IMR-90 (cell line): ENCODE data around the gene PPP1CA. TPM values are rescaled to one million over a fixed set of nuclear protein-coding genes. Genes with fewer than 3 reads are reported as not detected.

Experiments
- ATAC-seq: fragments of 200-7000 bp; cut with Tn5 transposase; 2 replicates; pipeline ENCODE4 v1.9.1; 2020; ENCODE audit warnings: low read depth, mild to moderate bottlenecking, moderate library complexity
- BruUV-seq: library from RNA; stranded (reverse); fragments of 400-500 nt; replicated peaks from 2 replicates; lab custom pipeline; 2021; lab: Mats Ljungman, UMichigan
- CTCF ChIA-PET: fragments of 300-600 bp; formaldehyde crosslinking; extraction: SDS; loops from one replicate; lab custom pipeline; 2021; ENCODE audit warnings: antibody characterized with exemption; lab: Yijun Ruan, JAX
- POLR2A ChIA-PET: fragments of 300-600 bp; sonication (Branson Sonifier 250); formaldehyde crosslinking; loops from one replicate; lab custom pipeline; 2022; ENCODE audit warnings: antibody characterized with exemption; ENCODE audit not compliant: unreplicated experiment; lab: Charles Lee
- DNase-seq: peaks from one replicate; pipeline ENCODE4 v3.0.0; 2013
- H2AFZ ChIP-seq: replicated peaks from 2 replicates; pipeline ENCODE3; 2013; ENCODE audit warnings: low read length, mild to moderate bottlenecking; ENCODE audit not compliant: poor library complexity
- H2AK5ac ChIP-seq: 2 replicates; pipeline ENCODE4 v1.6.1; 2013; ENCODE audit warnings: low read depth, low read length, inconsistent platforms
- H2AK9ac ChIP-seq: replicated peaks from 2 replicates; pipeline ENCODE3; 2013; ENCODE audit warnings: mild to moderate bottlenecking, low read depth, low read length, moderate library complexity; ENCODE audit not compliant: poor library complexity
- H2BK120ac ChIP-seq: 2 replicates; pipeline ENCODE4 v1.6.1; 2013; ENCODE audit warnings: low read depth, low read length, inconsistent platforms
- H2BK15ac ChIP-seq: 3 replicates; pipeline ENCODE4 v1.6.1; 2013; ENCODE audit warnings: low read depth, low read length, inconsistent platforms
- H2BK20ac ChIP-seq: 2 replicates; pipeline ENCODE4 v1.6.1; 2013; ENCODE audit warnings: low read depth, mild to moderate bottlenecking, inconsistent platforms, low read length, moderate library complexity
- H2BK5ac ChIP-seq: 2 replicates; pipeline ENCODE4 v1.6.1; 2013; ENCODE audit warnings: mild to moderate bottlenecking, low read depth, low read length, inconsistent platforms; ENCODE audit not compliant: poor library complexity, severe bottlenecking
- H3K14ac ChIP-seq: replicated peaks from 2 replicates; pipeline ENCODE4 v1.6.1; 2013; ENCODE audit warnings: low read depth, low read length, inconsistent platforms
- H3K18ac ChIP-seq: 2 replicates; pipeline ENCODE4 v1.6.1; 2013; ENCODE audit warnings: low read depth, low read length, control low read depth
- H3K23ac ChIP-seq: 2 replicates; pipeline ENCODE4 v1.6.1; 2013; ENCODE audit warnings: low read depth, low read length, inconsistent platforms
- H3K27ac ChIP-seq: 2 replicates; pipeline ENCODE4 v1.5.1; 2013; ENCODE audit warnings: mild to moderate bottlenecking, control low read depth, low read length; ENCODE audit not compliant: insufficient read depth
- H3K27me3 ChIP-seq: 2 replicates; pipeline ENCODE4 v1.6.1; 2013; ENCODE audit warnings: low read length; ENCODE audit not compliant: control insufficient read depth, insufficient read depth
- H3K36me3 ChIP-seq: 2 replicates; pipeline ENCODE4 v1.6.1; 2013; ENCODE audit warnings: low read length, mixed read lengths; ENCODE audit not compliant: control insufficient read depth, insufficient read depth
- H3K4ac ChIP-seq: 2 replicates; pipeline ENCODE4 v1.6.1; 2013; ENCODE audit warnings: low read depth, low read length, inconsistent platforms
- H3K4me1 ChIP-seq: 2 replicates; pipeline ENCODE4 v1.6.1; 2013; ENCODE audit warnings: low read length, mixed read lengths; ENCODE audit not compliant: control insufficient read depth, insufficient read depth
- H3K4me2 ChIP-seq: 2 replicates; pipeline ENCODE4 v1.6.1; 2013; ENCODE audit warnings: low read depth, mild to moderate bottlenecking, control low read depth, low read length, moderate library complexity
- H3K4me3 ChIP-seq: 2 replicates; pipeline ENCODE4 v1.5.1; 2013; ENCODE audit warnings: low read depth, mild to moderate bottlenecking, control low read depth, low read length, moderate library complexity; ENCODE audit not compliant: insufficient read depth
- H3K56ac ChIP-seq: 2 replicates; pipeline ENCODE4 v1.6.1; 2013; ENCODE audit warnings: low read length, inconsistent platforms; ENCODE audit not compliant: insufficient read depth; ENCODE audit errors: extremely low read depth
- H3K79me1 ChIP-seq, 2 experiments: 2 replicates each; pipeline ENCODE4 v1.6.1; 2013; ENCODE audit warnings: low read length in 2 of 2, inconsistent platforms in 1 of 2, low read depth in 1 of 2
- H3K9ac ChIP-seq: 2 replicates; pipeline ENCODE4 v1.6.1; 2013; ENCODE audit warnings: low read depth, low read length, control low read depth
- H3K9me1 ChIP-seq: 2 replicates; pipeline ENCODE4 v1.6.1; 2013; ENCODE audit warnings: low read length, inconsistent platforms; ENCODE audit not compliant: insufficient read depth
- H3K9me3 ChIP-seq: 2 replicates; pipeline ENCODE4 v1.6.1; 2013; ENCODE audit warnings: low read length; ENCODE audit not compliant: control insufficient read depth, insufficient read depth
- H4K20me1 ChIP-seq: 2 replicates; pipeline ENCODE4 v1.6.1; 2013; ENCODE audit warnings: low read length, inconsistent platforms; ENCODE audit not compliant: insufficient read depth
- H4K5ac ChIP-seq: 2 replicates; pipeline ENCODE4 v1.6.1; 2013; ENCODE audit warnings: mild to moderate bottlenecking, low read depth, low read length, control low read depth
- H4K8ac ChIP-seq, 2 experiments: 2 replicates each; pipeline ENCODE4 v1.6.1; 2013; ENCODE audit warnings: low read depth in 2 of 2, low read length in 2 of 2, control low read depth in 1 of 2, inconsistent platforms in 1 of 2
- H4K91ac ChIP-seq: 2 replicates; pipeline ENCODE4 v1.6.1; 2013; ENCODE audit warnings: low read depth, low read length, inconsistent platforms; ENCODE audit not compliant: insufficient read depth
- BHLHE40 ChIP-seq: fragments of 150-350 bp; IDR thresholded peaks from 2 replicates; pipeline ENCODE4 v1.6.1; 2016; ENCODE audit warnings: mild to moderate bottlenecking, low read depth, low read length
- CEBPB ChIP-seq: IDR thresholded peaks from 2 replicates; pipeline ENCODE4 v1.6.1; 2012; ENCODE audit warnings: low read depth, low read length, improper control_type of control experiment
- MAFK ChIP-seq: IDR thresholded peaks from 2 replicates; pipeline ENCODE4 v1.6.1; 2012; ENCODE audit warnings: low read depth, low read length, improper control_type of control experiment
- MXI1 ChIP-seq: IDR thresholded peaks from 2 replicates; pipeline ENCODE4 v1.6.1; 2012; ENCODE audit warnings: low read depth, mild to moderate bottlenecking, low read length, moderate library complexity, borderline replicate concordance
- NFE2L2 ChIP-seq: fragments of 150-350 bp; IDR thresholded peaks from 2 replicates; pipeline ENCODE4 v1.6.1; 2016; ENCODE audit warnings: low read depth, mild to moderate bottlenecking, low read length
- POLR2A ChIP-seq: IDR thresholded peaks from 2 replicates; pipeline ENCODE4 v1.6.1; 2012; ENCODE audit warnings: mild to moderate bottlenecking, low read depth, low read length
- RAD21 ChIP-seq: IDR thresholded peaks from 2 replicates; pipeline ENCODE4 v1.6.1; 2012; ENCODE audit warnings: low read length, improper control_type of control experiment
- SMC3 ChIP-seq: fragments of 150-350 bp; IDR thresholded peaks from 2 replicates; pipeline ENCODE4 v1.6.1; 2016; ENCODE audit warnings: low read depth, mild to moderate bottlenecking, antibody characterized with exemption, low read length, moderate library complexity
- WGBS, 2 experiments: methylation state at CpG; one replicate each; pipeline versions ENCODE4 v1.1.5 to v1.1.7; 2013; ENCODE audit warnings: missing lambda C conversion rate in 2 of 2; ENCODE audit not compliant: insufficient read length in 1 of 2; ENCODE audit errors: extremely low coverage in 2 of 2; 5-methylcytosine and 5-hydroxymethylcytosine counted together
- dilution Hi-C: fragments of 300-500 bp; cut with HindIII; formaldehyde crosslinking; loops from one replicate; pipeline ENCODE4 v1.14.3; 2018; ENCODE audit warnings: low sequenced_read_pairs; ENCODE audit not compliant: unreplicated experiment
- in situ Hi-C: fragments of 300-500 bp; cut with MboI; formaldehyde crosslinking; loops from 3 replicates; pipeline ENCODE4 v1.14.3; 2019; ENCODE audit warnings: low sequenced_read_pairs, inconsistent platforms, mixed read lengths
- intact Hi-C: fragments of 100-400 bp; cut with micrococcal nuclease; formaldehyde crosslinking; loops from 2 replicates; pipeline ENCODE4 v1.10.0; 2022
- polyA plus RNA-seq, 3 experiments: library from polyadenylated mRNA; depleted of rRNA; stranded (reverse); fragments of >200 nt; gene quantifications; 2 replicates each; pipeline ENCODE4 v1.2.3, GENCODE V29; 2012; ENCODE audit warnings: low replicate concordance in 1 of 3
- total RNA-seq: library from RNA; depleted of rRNA; stranded (reverse); fragments of >200 nt; gene quantifications from 2 replicates; pipeline ENCODE4 v1.2.3, GENCODE V29; 2012
- TF ChIP-seq, protein P1 (sequence below): fragments of 150-350 bp; IDR thresholded peaks from 2 replicates; pipeline ENCODE4 v1.6.1; 2016; ENCODE audit warnings: low read depth, mild to moderate bottlenecking, low read length, moderate library complexity, borderline replicate concordance
- TF ChIP-seq, protein P2 (sequence below): fragments of 150-350 bp; IDR thresholded peaks from 2 replicates; pipeline ENCODE4 v1.6.1; 2017; ENCODE audit warnings: mild to moderate bottlenecking, antibody characterized with exemption, low read length, low read depth

Gene PPP1CA
- total and polyA plus RNA-seq, 2 of the 4 experiments (the other 2 are of a cell fraction) = 228 to 313 TPM

DNA sequence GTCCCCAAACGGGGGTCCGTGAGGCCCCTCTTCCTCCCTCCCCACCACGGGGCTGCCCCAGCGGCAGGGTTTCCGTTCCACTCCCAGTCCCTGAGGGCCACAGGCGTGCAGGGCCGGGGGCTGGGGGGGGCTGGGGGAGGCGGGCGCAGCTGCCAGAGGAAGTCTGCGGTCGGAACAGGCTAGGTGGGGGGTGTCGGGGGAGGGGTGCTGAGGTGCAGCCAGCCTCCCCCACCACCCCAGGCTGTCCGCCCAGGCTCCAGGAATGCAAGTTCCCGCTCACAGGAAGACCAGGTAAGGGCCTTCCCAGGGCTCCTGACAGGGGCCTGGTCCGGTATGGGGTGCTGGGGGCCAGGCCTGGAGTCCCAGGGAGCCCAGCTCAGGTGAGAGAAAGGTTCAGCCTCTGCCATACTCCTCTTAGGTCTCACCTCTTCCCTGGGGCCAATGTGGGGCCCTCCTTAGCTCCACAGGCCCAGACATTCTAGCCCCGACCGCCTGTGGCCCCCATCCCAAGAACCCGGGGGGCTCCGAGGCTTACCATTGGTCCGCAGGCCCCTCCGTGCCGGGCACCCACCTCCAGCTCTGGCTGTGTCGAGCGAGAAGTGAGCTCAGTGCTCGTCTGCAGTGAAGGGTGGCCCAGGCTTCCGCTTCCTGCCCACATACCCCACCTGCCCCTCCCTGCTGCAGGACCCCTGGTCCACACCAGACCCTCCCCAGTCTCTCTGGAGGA is 35.6 kb upstream of the PPP1CA start, which contains the start of gene PTPRCAP (continued):
- TF ChIP-seq NFE2L2 = no peak

DNA sequence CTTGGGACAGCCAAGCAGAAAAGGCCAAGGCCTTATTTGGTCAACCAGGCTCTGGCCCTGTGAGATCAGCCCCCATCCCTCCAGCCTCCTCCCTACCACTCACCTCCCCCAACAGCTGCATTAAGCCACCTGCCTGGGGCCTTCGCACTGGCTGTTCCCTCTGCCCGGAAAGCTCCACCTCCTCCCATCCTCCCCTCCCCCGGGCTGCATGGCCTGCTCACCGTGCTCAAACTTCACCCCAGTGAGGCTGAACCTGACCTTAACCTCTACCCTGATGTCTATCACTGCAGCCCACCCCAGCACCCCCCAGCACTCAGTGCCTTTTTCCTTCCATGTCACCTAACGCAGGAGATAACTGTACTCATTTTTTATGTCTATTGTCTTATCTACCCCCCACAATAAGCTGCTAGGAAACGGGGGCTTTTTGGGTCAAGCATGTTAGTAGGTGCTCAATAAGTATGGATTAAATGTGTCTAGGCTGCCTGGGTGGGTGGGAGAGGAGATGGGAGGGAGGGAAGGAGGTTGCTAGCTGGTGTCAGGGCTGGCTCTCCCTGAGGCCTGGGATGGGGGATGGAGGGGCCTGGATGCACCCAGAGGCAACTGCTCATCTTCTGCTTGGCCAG is 34.9 kb upstream of the PPP1CA start:
- H2BK120ac ChIP-seq = no peak overlapping the region
- no peak overlapping the region for H3K18ac ChIP-seq
- no peak for ATAC-seq
- H3K56ac ChIP-seq = no peak overlapping the region
- H2BK5ac ChIP-seq = no peak overlapping the region
- H3K36me3 ChIP-seq = peaks cover 62% of the 10 kb centered on the region
- in situ Hi-C loops (no loop called here), intact Hi-C loops (no loop called here), dilution Hi-C loops (no loop called here)
- no peak overlapping the region for H2BK15ac ChIP-seq
- no peaks in the 10 kb centered on the region for H3K4me1 ChIP-seq
- TF ChIP-seq SMC3 (no peak), CEBPB (no peak), NFE2L2 (no peak), BHLHE40 (no peak), RAD21 (no peak), POLR2A (no peak), MAFK (no peak), MXI1 (no peak)
- TF ChIP-seq, protein P1, sequence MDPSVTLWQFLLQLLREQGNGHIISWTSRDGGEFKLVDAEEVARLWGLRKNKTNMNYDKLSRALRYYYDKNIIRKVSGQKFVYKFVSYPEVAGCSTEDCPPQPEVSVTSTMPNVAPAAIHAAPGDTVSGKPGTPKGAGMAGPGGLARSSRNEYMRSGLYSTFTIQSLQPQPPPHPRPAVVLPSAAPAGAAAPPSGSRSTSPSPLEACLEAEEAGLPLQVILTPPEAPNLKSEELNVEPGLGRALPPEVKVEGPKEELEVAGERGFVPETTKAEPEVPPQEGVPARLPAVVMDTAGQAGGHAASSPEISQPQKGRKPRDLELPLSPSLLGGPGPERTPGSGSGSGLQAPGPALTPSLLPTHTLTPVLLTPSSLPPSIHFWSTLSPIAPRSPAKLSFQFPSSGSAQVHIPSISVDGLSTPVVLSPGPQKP = no peak
- TF ChIP-seq, protein P2, sequence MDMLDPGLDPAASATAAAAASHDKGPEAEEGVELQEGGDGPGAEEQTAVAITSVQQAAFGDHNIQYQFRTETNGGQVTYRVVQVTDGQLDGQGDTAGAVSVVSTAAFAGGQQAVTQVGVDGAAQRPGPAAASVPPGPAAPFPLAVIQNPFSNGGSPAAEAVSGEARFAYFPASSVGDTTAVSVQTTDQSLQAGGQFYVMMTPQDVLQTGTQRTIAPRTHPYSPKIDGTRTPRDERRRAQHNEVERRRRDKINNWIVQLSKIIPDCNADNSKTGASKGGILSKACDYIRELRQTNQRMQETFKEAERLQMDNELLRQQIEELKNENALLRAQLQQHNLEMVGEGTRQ = no peak
- H2AK5ac ChIP-seq = no peak overlapping the region
- H3K27me3 ChIP-seq = no peaks in the 10 kb centered on the region
- ChIA-PET CTCF (no interaction called here), POLR2A (no interaction called here)
- H3K14ac ChIP-seq = no peak overlapping the region
- no peak overlapping the region for H2BK20ac ChIP-seq
- H4K20me1 ChIP-seq = no peaks in the 10 kb centered on the region; the same call in none of the 2 replicates
- no peak overlapping the region for H3K4me3 ChIP-seq
- no TSS peak for BruUV-seq
- H4K5ac ChIP-seq = no peak overlapping the region
- H3K79me1 ChIP-seq = peaks cover 0 to 10% of the 10 kb centered on the region in 2 experiments; a peak in 1 of 4 replicates
- peak overlapping the region; percentile 7 for H2AFZ ChIP-seq
- no peak overlapping the region for H3K23ac ChIP-seq
- H3K4ac ChIP-seq = no peak overlapping the region
- no peak overlapping the region for H4K91ac ChIP-seq
- no peak overlapping the region for H3K4me2 ChIP-seq
- WGBS, 2 experiments = 30% methylated on average over 2 of the region's 6 CpGs; no CpG with 5 or more reads in 1 of the 2 experiments
- no peak for DNase-seq
- H3K27ac ChIP-seq = no peak overlapping the region
- no peak overlapping the region for H4K8ac ChIP-seq
- no peaks in the 10 kb centered on the region for H3K9me1 ChIP-seq
- H3K9me3 ChIP-seq = no peaks in the 10 kb centered on the region
- H2AK9ac ChIP-seq = no peak overlapping the region
- H3K9ac ChIP-seq = no peak overlapping the region
